ENCODE data around the gene IFI27L2.

IFI27L2 gene

DNA sequence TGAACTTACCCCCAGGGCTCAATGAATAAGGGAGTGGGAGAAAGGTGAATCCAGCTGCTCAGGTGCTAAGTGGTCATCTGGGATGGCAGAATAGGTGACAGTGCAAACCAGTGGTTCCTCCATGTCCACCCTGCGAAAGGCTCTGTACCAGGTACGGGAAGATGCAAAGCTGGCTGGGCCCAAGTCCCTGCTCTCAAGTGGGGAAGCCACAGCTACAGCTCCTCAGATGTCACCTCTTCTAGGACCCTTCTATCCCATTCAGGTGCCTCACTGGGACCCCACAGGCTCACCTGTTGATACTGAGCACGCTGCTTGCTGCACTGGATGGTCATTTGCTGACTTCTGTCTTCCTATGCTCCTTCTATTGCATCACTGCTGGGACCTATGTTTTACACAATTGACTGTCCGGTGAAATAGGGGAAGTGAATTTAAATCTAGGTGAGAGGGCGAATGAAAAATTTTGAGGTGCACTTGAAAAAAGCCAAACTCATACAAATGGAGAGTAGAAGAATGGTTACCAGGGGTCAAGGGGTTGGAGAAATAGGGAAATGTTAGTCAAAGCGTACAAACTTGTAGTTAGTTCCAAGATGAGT is 24.4 kb upstream of the IFI27L2 start:
- H3K27ac ChIP-seq (ENCODE audit: low read depth, low read length) = no peak overlapping the region
- H3K79me2 ChIP-seq (ENCODE audit: insufficient read depth, low read length) = no peaks in the 10 kb centered on the region
- H4K20me1 ChIP-seq (ENCODE audit: low read depth, low read length) = no peaks in the 10 kb centered on the region
- no peak overlapping the region for H3K4me3 ChIP-seq (ENCODE audit: insufficient read depth, low read length, poor library complexity, severe bottlenecking)
- TF ChIP-seq EZH2phosphoT487 (conservative IDR thresholded peaks at IDR 0.05; ENCODE audit: low read length) = no peak
- TF ChIP-seq, protein P1, sequence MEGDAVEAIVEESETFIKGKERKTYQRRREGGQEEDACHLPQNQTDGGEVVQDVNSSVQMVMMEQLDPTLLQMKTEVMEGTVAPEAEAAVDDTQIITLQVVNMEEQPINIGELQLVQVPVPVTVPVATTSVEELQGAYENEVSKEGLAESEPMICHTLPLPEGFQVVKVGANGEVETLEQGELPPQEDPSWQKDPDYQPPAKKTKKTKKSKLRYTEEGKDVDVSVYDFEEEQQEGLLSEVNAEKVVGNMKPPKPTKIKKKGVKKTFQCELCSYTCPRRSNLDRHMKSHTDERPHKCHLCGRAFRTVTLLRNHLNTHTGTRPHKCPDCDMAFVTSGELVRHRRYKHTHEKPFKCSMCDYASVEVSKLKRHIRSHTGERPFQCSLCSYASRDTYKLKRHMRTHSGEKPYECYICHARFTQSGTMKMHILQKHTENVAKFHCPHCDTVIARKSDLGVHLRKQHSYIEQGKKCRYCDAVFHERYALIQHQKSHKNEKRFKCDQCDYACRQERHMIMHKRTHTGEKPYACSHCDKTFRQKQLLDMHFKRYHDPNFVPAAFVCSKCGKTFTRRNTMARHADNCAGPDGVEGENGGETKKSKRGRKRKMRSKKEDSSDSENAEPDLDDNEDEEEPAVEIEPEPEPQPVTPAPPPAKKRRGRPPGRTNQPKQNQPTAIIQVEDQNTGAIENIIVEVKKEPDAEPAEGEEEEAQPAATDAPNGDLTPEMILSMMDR (IDR thresholded peaks at IDR 0.05; ENCODE audit: insufficient read depth, low read length, poor library complexity, severe bottlenecking) = no peak
- H3K36me3 ChIP-seq (ENCODE audit: low read length) = no peaks in the 10 kb centered on the region
- no peak overlapping the region for H3K9ac ChIP-seq (ENCODE audit: low read length)
- no peaks in the 10 kb centered on the region for H3K9me2 ChIP-seq (replicated peaks; ENCODE audit: insufficient read depth, low read length)
- no peaks in the 10 kb centered on the region for H3K9me3 ChIP-seq (ENCODE audit: insufficient read depth, low read length)
- H3K27me3 ChIP-seq (ENCODE audit: low read length) = no peaks in the 10 kb centered on the region
- H3F3A ChIP-seq (ENCODE audit: insufficient read depth) = no peaks in the 10 kb centered on the region
- H3K4me2 ChIP-seq (ENCODE audit: low read depth, low read length, poor library complexity, severe bottlenecking) = no peak overlapping the region
- H2AFZ ChIP-seq (ENCODE audit: low read depth, low read length, severe bottlenecking) = no peak overlapping the region

DNA sequence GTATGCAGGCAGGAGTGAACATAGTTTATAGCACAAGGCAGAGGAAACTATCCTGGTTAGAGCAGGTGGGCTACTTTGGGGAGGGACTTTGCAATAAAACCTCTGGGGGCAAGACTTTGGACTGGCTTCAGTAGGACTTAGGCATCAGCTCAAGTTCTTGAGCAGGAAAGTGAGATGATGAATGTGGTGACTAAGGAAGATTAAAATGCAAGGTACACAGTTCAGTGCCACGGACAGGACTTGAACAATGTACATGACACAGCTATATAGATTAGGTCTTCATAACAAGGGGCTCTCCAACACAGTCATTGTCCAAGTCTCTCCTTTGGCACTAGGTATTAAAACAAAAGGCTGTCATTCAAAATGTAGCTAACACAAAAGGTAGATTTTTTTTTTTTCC is 23.3 kb upstream of the IFI27L2 start:
- no peaks in the 10 kb centered on the region for H3F3A ChIP-seq (ENCODE audit: insufficient read depth)
- TF ChIP-seq EZH2phosphoT487 (conservative IDR thresholded peaks at IDR 0.05; ENCODE audit: low read length) = no peak
- no peaks in the 10 kb centered on the region for H3K36me3 ChIP-seq (ENCODE audit: low read length)
- H3K9me2 ChIP-seq (replicated peaks; ENCODE audit: insufficient read depth, low read length) = no peaks in the 10 kb centered on the region
- H3K27ac ChIP-seq (ENCODE audit: low read depth, low read length) = no peak overlapping the region
- no peaks in the 10 kb centered on the region for H3K79me2 ChIP-seq (ENCODE audit: insufficient read depth, low read length)
- no peak overlapping the region for H3K4me2 ChIP-seq (ENCODE audit: low read depth, low read length, poor library complexity, severe bottlenecking)
- H3K27me3 ChIP-seq (ENCODE audit: low read length) = no peaks in the 10 kb centered on the region
- H2AFZ ChIP-seq (ENCODE audit: low read depth, low read length, severe bottlenecking) = no peak overlapping the region
- no peaks in the 10 kb centered on the region for H3K9me3 ChIP-seq (ENCODE audit: insufficient read depth, low read length)
- no peaks in the 10 kb centered on the region for H4K20me1 ChIP-seq (ENCODE audit: low read depth, low read length)
- H3K9ac ChIP-seq (ENCODE audit: low read length) = no peak overlapping the region
- no peak overlapping the region for H3K4me3 ChIP-seq (ENCODE audit: insufficient read depth, low read length, poor library complexity, severe bottlenecking)

GRCh38 chr14:94145902-94146527 is 16.6 kb upstream of the IFI27L2 start:
- Histone ChIP-seq H3K9me3 (ENCODE audit: insufficient read depth, low read length) (no peaks in the 10 kb centered on the region), H3K4me2 (ENCODE audit: low read depth, low read length, poor library complexity, severe bottlenecking) (no peak overlapping the region), H3K79me2 (ENCODE audit: insufficient read depth, low read length) (no peaks in the 10 kb centered on the region)

GRCh38 chr14:94144765-94145164 is 15.4 kb upstream of the IFI27L2 start:
- Histone ChIP-seq H3K9me2 (replicated peaks; ENCODE audit: insufficient read depth, low read length) (no peaks in the 10 kb centered on the region), H2AFZ (ENCODE audit: low read depth, low read length, severe bottlenecking) (no peak overlapping the region), H3F3A (ENCODE audit: insufficient read depth) (no peaks in the 10 kb centered on the region), H3K9ac (ENCODE audit: low read length) (no peak overlapping the region), H3K27me3 (ENCODE audit: low read length) (no peaks in the 10 kb centered on the region), H3K27ac (ENCODE audit: low read depth, low read length) (no peak overlapping the region), H3K4me3 (ENCODE audit: insufficient read depth, low read length, poor library complexity, severe bottlenecking) (no peak overlapping the region), H3K4me2 (ENCODE audit: low read depth, low read length, poor library complexity, severe bottlenecking) (no peak overlapping the region), H4K20me1 (ENCODE audit: low read depth, low read length) (no peaks in the 10 kb centered on the region), H3K9me3 (ENCODE audit: insufficient read depth, low read length) (no peaks in the 10 kb centered on the region), H3K36me3 (ENCODE audit: low read length) (no peaks in the 10 kb centered on the region), H3K79me2 (ENCODE audit: insufficient read depth, low read length) (no peaks in the 10 kb centered on the region)
- no peak for TF ChIP-seq EZH2phosphoT487 (conservative IDR thresholded peaks at IDR 0.05; ENCODE audit: low read length)
- TF ChIP-seq, protein P1 (IDR thresholded peaks at IDR 0.05; ENCODE audit: insufficient read depth, low read length, poor library complexity, severe bottlenecking) = no peak

More at GRCh38 chr14:94145902-94146527, 16.6 kb upstream of the IFI27L2 start:
- no peak overlapping the region for H3K9ac ChIP-seq (ENCODE audit: low read length)
- no peak overlapping the region for H3K4me3 ChIP-seq (ENCODE audit: insufficient read depth, low read length, poor library complexity, severe bottlenecking)
- H3K9me2 ChIP-seq (replicated peaks; ENCODE audit: insufficient read depth, low read length) = no peaks in the 10 kb centered on the region
- no peaks in the 10 kb centered on the region for H4K20me1 ChIP-seq (ENCODE audit: low read depth, low read length)
- TF ChIP-seq, protein P1 (IDR thresholded peaks at IDR 0.05; ENCODE audit: insufficient read depth, low read length, poor library complexity, severe bottlenecking) = no peak
- no peak for TF ChIP-seq EZH2phosphoT487 (conservative IDR thresholded peaks at IDR 0.05; ENCODE audit: low read length)
- H3K27me3 ChIP-seq (ENCODE audit: low read length) = no peaks in the 10 kb centered on the region
- H3F3A ChIP-seq (ENCODE audit: insufficient read depth) = no peaks in the 10 kb centered on the region
- no peak overlapping the region for H3K27ac ChIP-seq (ENCODE audit: low read depth, low read length)
- H3K36me3 ChIP-seq (ENCODE audit: low read length) = no peaks in the 10 kb centered on the region
- peak overlapping the region; percentile 66 for H2AFZ ChIP-seq (ENCODE audit: low read depth, low read length, severe bottlenecking)
